ENCODE measurements around the gene EMID1. TPM values are rescaled to one million over a fixed set of nuclear protein-coding genes. Genes with fewer than 3 reads are reported as not detected.

EMID1 gene
- total RNA-seq, 4 donors from 2014 or later, result 0.18 to 1.5 (median 0.50) TPM; not detected in 1

- peaks cover 0 to 87% (median 34%) of the 10 kb centered on the region in 3 donors for H3K4me1 ChIP-seq
- no peak overlapping the region for H3K4me3 ChIP-seq
- intact Hi-C loops (cut with DNase I), result no loop called here
- H3K9me3 ChIP-seq, result no peaks in the 10 kb centered on the region
- peaks cover 11 to 63% (median 23%) of the 10 kb centered on the region in 3 donors for H3K36me3 ChIP-seq
- H3K27ac ChIP-seq, result no peak overlapping the region
- H3K27me3 ChIP-seq, result no peaks in the 10 kb centered on the region
- DNase-seq, result no peak
- 65 to 69% methylated on average over 2 of the region's 2 CpGs for WGBS, 2 donors
- TF ChIP-seq POLR2A (IDR thresholded peaks at IDR 0.05), result no peak
- TF ChIP-seq CTCF (IDR thresholded peaks at IDR 0.05), result no peak
These were observed 66.9 kb downstream of the EMID1 start for GRCh38 chr22:29272624-29273023.

GRCh38 chr22:29275167-29275566 lies 69.5 kb downstream of the EMID1 start:
- no peak overlapping the region for H3K4me3 ChIP-seq
- H3K27ac ChIP-seq, result no peak overlapping the region
- no peak for DNase-seq
- intact Hi-C loops (cut with DNase I), result no loop called here
- H3K4me1 ChIP-seq, result peaks cover 0 to 72% (median 33%) of the 10 kb centered on the region in 3 donors
- no peaks in the 10 kb centered on the region for H3K9me3 ChIP-seq
- H3K27me3 ChIP-seq, result no peaks in the 10 kb centered on the region
- 66 to 72% methylated on average over 3 of the region's 3 CpGs for WGBS, 2 donors
- H3K36me3 ChIP-seq, result peaks cover 29 to 88% (median 44%) of the 10 kb centered on the region in 3 donors
- no peak for TF ChIP-seq CTCF (IDR thresholded peaks at IDR 0.05)
- no peak for TF ChIP-seq POLR2A (IDR thresholded peaks at IDR 0.05)

GRCh38 chr22:29275819-29276565 lies 70.3 kb downstream of the EMID1 start:
- Histone ChIP-seq H3K36me3 (peaks cover 31 to 97% (median 44%) of the 10 kb centered on the region in 3 donors), H3K27me3 (no peaks in the 10 kb centered on the region), H3K4me3 (no peak overlapping the region), H3K27ac (no peak overlapping the region), H3K9me3 (no peaks in the 10 kb centered on the region), H3K4me1 (peaks cover 0 to 63% (median 26%) of the 10 kb centered on the region in 3 donors)
- WGBS, 2 donors, result 67 to 75% methylated on average over 3 of the region's 3 CpGs
- intact Hi-C loops (cut with DNase I), result no loop called here
- no peak for DNase-seq
- TF ChIP-seq POLR2A (IDR thresholded peaks at IDR 0.05) (no peak), CTCF (IDR thresholded peaks at IDR 0.05) (no peak)

GRCh38 chr22:29277927-29278326 lies 72.2 kb downstream of the EMID1 start:
- H3K36me3 ChIP-seq, result peaks cover 40 to 100% (median 59%) of the 10 kb centered on the region in 3 donors
- 83 to 88% methylated on average over 1 of the region's 1 CpG for WGBS, 2 donors
- TF ChIP-seq CTCF (IDR thresholded peaks at IDR 0.05) (no peak), POLR2A (IDR thresholded peaks at IDR 0.05) (no peak)
- no peaks in the 10 kb centered on the region for H3K9me3 ChIP-seq
- DNase-seq, result no peak
- H3K27me3 ChIP-seq, result no peaks in the 10 kb centered on the region
- intact Hi-C loops (cut with DNase I), result no loop called here
- H3K4me3 ChIP-seq, result no peak overlapping the region
- no peak overlapping the region for H3K27ac ChIP-seq
- peaks cover 0 to 44% (median 12%) of the 10 kb centered on the region in 3 donors for H3K4me1 ChIP-seq

GRCh38 chr22:29284196-29284595 lies 78.5 kb downstream of the EMID1 start:
- intact Hi-C loops (cut with DNase I), result no loop called here
- Histone ChIP-seq H3K9me3 (no peaks in the 10 kb centered on the region), H3K36me3 (peaks cover 65 to 100% (median 73%) of the 10 kb centered on the region in 3 donors), H3K27ac (no peak overlapping the region), H3K4me3 (no peak overlapping the region), H3K4me1 (no peaks in the 10 kb centered on the region), H3K27me3 (no peaks in the 10 kb centered on the region)
- TF ChIP-seq CTCF (IDR thresholded peaks at IDR 0.05) (no peak), POLR2A (IDR thresholded peaks at IDR 0.05) (no peak)
- DNase-seq, result no peak
- WGBS, 2 donors, result 70 to 80% methylated on average over 2 of the region's 3 CpGs
